Ishikawa (cell line): ENCODE data around the gene SMR3A.

ENCODE experiments used
- CEBPB ChIP-seq: IDR thresholded peaks from 2 replicates; pipeline ENCODE4 v1.6.1; 2012
- CREB1 ChIP-seq: IDR thresholded peaks from 2 replicates; pipeline ENCODE4 v1.6.1; 2012; ENCODE audit warnings: low read depth
- EGR1 ChIP-seq: IDR thresholded peaks from 2 replicates; pipeline ENCODE4 v1.6.1; 2012
- EP300 ChIP-seq: IDR thresholded peaks from 2 replicates; pipeline ENCODE4 v1.6.1; 2012; ENCODE audit warnings: borderline replicate concordance
- FOXM1 ChIP-seq: IDR thresholded peaks from 2 replicates; pipeline ENCODE4 v1.6.1; 2012; ENCODE audit warnings: low read depth, borderline replicate concordance
- MAX ChIP-seq: IDR thresholded peaks from 2 replicates; pipeline ENCODE4 v1.6.1; 2012
- NFIC ChIP-seq: IDR thresholded peaks from 2 replicates; pipeline ENCODE4 v1.6.1; 2012
- RAD21 ChIP-seq: IDR thresholded peaks from 2 replicates; pipeline ENCODE4 v1.6.1; 2012; ENCODE audit warnings: low read depth
- REST ChIP-seq: IDR thresholded peaks from 2 replicates; pipeline ENCODE4 v1.6.1; 2012; ENCODE audit warnings: low read depth, mild to moderate bottlenecking
- TAF1 ChIP-seq: IDR thresholded peaks from 2 replicates; pipeline ENCODE4 v1.6.1; 2012; ENCODE audit warnings: low read depth, mild to moderate bottlenecking
- TCF12 ChIP-seq: IDR thresholded peaks from 2 replicates; pipeline ENCODE4 v1.6.1; 2012; ENCODE audit warnings: low read depth
- TEAD4 ChIP-seq: IDR thresholded peaks from 2 replicates; pipeline ENCODE4 v1.6.1; 2012
- USF1 ChIP-seq: IDR thresholded peaks from 2 replicates; pipeline ENCODE4 v1.6.1; 2012
- YY1 ChIP-seq: IDR thresholded peaks from 2 replicates; pipeline ENCODE4 v1.6.1; 2012; ENCODE audit warnings: low read depth
- ZBTB7A ChIP-seq: IDR thresholded peaks from 2 replicates; pipeline ENCODE4 v1.6.1; 2012; ENCODE audit warnings: low read depth

SMR3A gene

GRCh38 chr4:70334681-70335080, 25.9 kb upstream of the SMR3A start, which contains the start of gene CABS1:
CABS1 (plus strand) TSS chr4:70334981; CDS start chr4:70335040, 59 bp downstream.
- TF ChIP-seq RAD21 (no peak), TAF1 (no peak), CREB1 (no peak), TCF12 (no peak)

GRCh38 chr4:70336043-70336442, 24.5 kb upstream of the SMR3A start:
- TF ChIP-seq MAX (no peak), CREB1 (no peak), NFIC (no peak), YY1 (no peak), ZBTB7A (no peak), TAF1 (no peak), USF1 (no peak), EGR1 (no peak), TEAD4 (no peak), RAD21 (no peak), REST (no peak), TCF12 (no peak), CEBPB (no peak; the same call in 1 of the 2 replicates), EP300 (no peak), FOXM1 (no peak)

- TF ChIP-seq CEBPB (no peak), NFIC (no peak), YY1 (no peak), RAD21 (no peak), EP300 (no peak), TAF1 (no peak), ZBTB7A (no peak), USF1 (no peak), TCF12 (no peak), EGR1 (no peak), FOXM1 (no peak)
Measured at GRCh38 chr4:70337886-70338420, 22.6 kb upstream of the SMR3A start.

GRCh38 chr4:70356185-70356584, 4.4 kb upstream of the SMR3A start:
- TF ChIP-seq MAX (no peak), EGR1 (no peak), CREB1 (no peak), USF1 (no peak), TAF1 (no peak)

- TF ChIP-seq RAD21 (no peak), EGR1 (no peak), TCF12 (no peak), TAF1 (no peak), EP300 (no peak), CREB1 (no peak), USF1 (no peak), NFIC (no peak), FOXM1 (no peak), REST (no peak)
Measured at GRCh38 chr4:70359115-70359661, 1.4 kb upstream of the SMR3A start.
